NB4 (cell line): ENCODE measurements around the gene TMEM225B.
"Not testable (repeated sequence)": the region's sequence is repeated elsewhere in the genome, so short reads cannot be mapped to it uniquely, and the experiment has no call there.

Source experiments
- DNase-seq: peaks from one replicate; pipeline ENCODE4 v3.0.0; 2010; ENCODE audit warnings: low read depth
- H3K4me3 ChIP-seq: one replicate; pipeline ENCODE4 v1.5.1; 2011; ENCODE audit warnings: mild to moderate bottlenecking, low read depth, low read length, moderate library complexity
- CTCF ChIP-seq: IDR thresholded peaks from one replicate; pipeline ENCODE4 v1.5.1; 2012; ENCODE audit warnings: low read depth, low read length
- MAX ChIP-seq: IDR thresholded peaks from 2 replicates; pipeline ENCODE4 v1.6.1; 2011; ENCODE audit warnings: low read depth, low read length
- MYC ChIP-seq: IDR thresholded peaks from 2 replicates; pipeline ENCODE4 v1.6.1; 2011; ENCODE audit warnings: low read depth, low read length
- POLR2A ChIP-seq: IDR thresholded peaks from 2 replicates; pipeline ENCODE4 v1.6.1; 2011; ENCODE audit warnings: mild to moderate bottlenecking; ENCODE audit not compliant: insufficient read length; ENCODE audit errors: extremely low read depth

TMEM225B gene

GRCh38 chr7:99560834-99561736 is 37.0 kb upstream of the TMEM225B start:
- TF ChIP-seq CTCF (no peak), POLR2A (no peak)
- DNase-seq: no peak
- H3K4me3 ChIP-seq: no peak overlapping the region

GRCh38 chr7:99561737-99562051 is 36.4 kb upstream of the TMEM225B start:
- H3K4me3 ChIP-seq: no peak overlapping the region
- DNase-seq: no peak
- TF ChIP-seq POLR2A (no peak), MAX (no peak), CTCF (no peak), MYC (no peak)

GRCh38 chr7:99562114-99562784 is 35.8 kb upstream of the TMEM225B start:
- TF ChIP-seq MYC (no peak), CTCF (no peak), POLR2A (no peak), MAX (no peak)
- DNase-seq: no peak
- H3K4me3 ChIP-seq: no peak overlapping the region

- no peak overlapping the region for H3K4me3 ChIP-seq
- TF ChIP-seq POLR2A (no peak), CTCF (no peak), MYC (no peak), MAX (peak; percentile 29; the same call in 1 of the 2 replicates)
- peak; percentile 81 for DNase-seq
These were observed 35.2 kb upstream of the TMEM225B start for GRCh38 chr7:99562832-99563231.

GRCh38 chr7:99563650-99564049 is 34.4 kb upstream of the TMEM225B start:
- no peak for DNase-seq
- TF ChIP-seq MYC (no peak), CTCF (no peak), POLR2A (no peak), MAX (no peak)
- H3K4me3 ChIP-seq: no peak overlapping the region

- DNase-seq, H3K4me3 ChIP-seq: not testable (repeated sequence)
These were observed 29.3 kb upstream of the TMEM225B start for GRCh38 chr7:99568770-99569169.
